IMR-90 (cell line): Measurements from ENCODE around the gene PLA2G4D. TPM values are rescaled to one million over a fixed set of nuclear protein-coding genes. Genes with fewer than 3 reads are reported as not detected.

Experiments used
- ATAC-seq: fragments of 200-7000 bp; cut with Tn5 transposase; 2 replicates; pipeline ENCODE4 v1.9.1; 2020; ENCODE audit warnings: low read depth, mild to moderate bottlenecking, moderate library complexity
- BruUV-seq: library from RNA; stranded (reverse); fragments of 400-500 nt; replicated peaks from 2 replicates; lab custom pipeline; 2021; lab: Mats Ljungman, UMichigan
- CTCF ChIA-PET: fragments of 300-600 bp; formaldehyde crosslinking; extraction: SDS; loops from one replicate; lab custom pipeline; 2021; ENCODE audit warnings: antibody characterized with exemption; lab: Yijun Ruan, JAX
- POLR2A ChIA-PET: fragments of 300-600 bp; sonication (Branson Sonifier 250); formaldehyde crosslinking; loops from one replicate; lab custom pipeline; 2022; ENCODE audit warnings: antibody characterized with exemption; ENCODE audit not compliant: unreplicated experiment; lab: Charles Lee
- DNase-seq: peaks from one replicate; pipeline ENCODE4 v3.0.0; 2013
- H2AFZ ChIP-seq: replicated peaks from 2 replicates; pipeline ENCODE3; 2013; ENCODE audit warnings: low read length, mild to moderate bottlenecking; ENCODE audit not compliant: poor library complexity
- H2AK5ac ChIP-seq: 2 replicates; pipeline ENCODE4 v1.6.1; 2013; ENCODE audit warnings: low read depth, low read length, inconsistent platforms
- H2AK9ac ChIP-seq: replicated peaks from 2 replicates; pipeline ENCODE3; 2013; ENCODE audit warnings: mild to moderate bottlenecking, low read depth, low read length, moderate library complexity; ENCODE audit not compliant: poor library complexity
- H2BK120ac ChIP-seq: 2 replicates; pipeline ENCODE4 v1.6.1; 2013; ENCODE audit warnings: low read depth, low read length, inconsistent platforms
- H2BK15ac ChIP-seq: 3 replicates; pipeline ENCODE4 v1.6.1; 2013; ENCODE audit warnings: low read depth, low read length, inconsistent platforms
- H2BK20ac ChIP-seq: 2 replicates; pipeline ENCODE4 v1.6.1; 2013; ENCODE audit warnings: low read depth, mild to moderate bottlenecking, inconsistent platforms, low read length, moderate library complexity
- H2BK5ac ChIP-seq: 2 replicates; pipeline ENCODE4 v1.6.1; 2013; ENCODE audit warnings: mild to moderate bottlenecking, low read depth, low read length, inconsistent platforms; ENCODE audit not compliant: poor library complexity, severe bottlenecking
- H3K14ac ChIP-seq: replicated peaks from 2 replicates; pipeline ENCODE4 v1.6.1; 2013; ENCODE audit warnings: low read depth, low read length, inconsistent platforms
- H3K18ac ChIP-seq: 2 replicates; pipeline ENCODE4 v1.6.1; 2013; ENCODE audit warnings: low read depth, low read length, control low read depth
- H3K23ac ChIP-seq: 2 replicates; pipeline ENCODE4 v1.6.1; 2013; ENCODE audit warnings: low read depth, low read length, inconsistent platforms
- H3K27ac ChIP-seq: 2 replicates; pipeline ENCODE4 v1.5.1; 2013; ENCODE audit warnings: mild to moderate bottlenecking, control low read depth, low read length; ENCODE audit not compliant: insufficient read depth
- H3K27me3 ChIP-seq: 2 replicates; pipeline ENCODE4 v1.6.1; 2013; ENCODE audit warnings: low read length; ENCODE audit not compliant: control insufficient read depth, insufficient read depth
- H3K36me3 ChIP-seq: 2 replicates; pipeline ENCODE4 v1.6.1; 2013; ENCODE audit warnings: low read length, mixed read lengths; ENCODE audit not compliant: control insufficient read depth, insufficient read depth
- H3K4ac ChIP-seq: 2 replicates; pipeline ENCODE4 v1.6.1; 2013; ENCODE audit warnings: low read depth, low read length, inconsistent platforms
- H3K4me1 ChIP-seq: 2 replicates; pipeline ENCODE4 v1.6.1; 2013; ENCODE audit warnings: low read length, mixed read lengths; ENCODE audit not compliant: control insufficient read depth, insufficient read depth
- H3K4me2 ChIP-seq: 2 replicates; pipeline ENCODE4 v1.6.1; 2013; ENCODE audit warnings: low read depth, mild to moderate bottlenecking, control low read depth, low read length, moderate library complexity
- H3K4me3 ChIP-seq: 2 replicates; pipeline ENCODE4 v1.5.1; 2013; ENCODE audit warnings: low read depth, mild to moderate bottlenecking, control low read depth, low read length, moderate library complexity; ENCODE audit not compliant: insufficient read depth
- H3K56ac ChIP-seq: 2 replicates; pipeline ENCODE4 v1.6.1; 2013; ENCODE audit warnings: low read length, inconsistent platforms; ENCODE audit not compliant: insufficient read depth; ENCODE audit errors: extremely low read depth
- H3K79me1 ChIP-seq, 2 experiments: 2 replicates each; pipeline ENCODE4 v1.6.1; 2013; ENCODE audit warnings: low read length in 2 of 2, inconsistent platforms in 1 of 2, low read depth in 1 of 2
- H3K9ac ChIP-seq: 2 replicates; pipeline ENCODE4 v1.6.1; 2013; ENCODE audit warnings: low read depth, low read length, control low read depth
- H3K9me1 ChIP-seq: 2 replicates; pipeline ENCODE4 v1.6.1; 2013; ENCODE audit warnings: low read length, inconsistent platforms; ENCODE audit not compliant: insufficient read depth
- H3K9me3 ChIP-seq: 2 replicates; pipeline ENCODE4 v1.6.1; 2013; ENCODE audit warnings: low read length; ENCODE audit not compliant: control insufficient read depth, insufficient read depth
- H4K20me1 ChIP-seq: 2 replicates; pipeline ENCODE4 v1.6.1; 2013; ENCODE audit warnings: low read length, inconsistent platforms; ENCODE audit not compliant: insufficient read depth
- H4K5ac ChIP-seq: 2 replicates; pipeline ENCODE4 v1.6.1; 2013; ENCODE audit warnings: mild to moderate bottlenecking, low read depth, low read length, control low read depth
- H4K8ac ChIP-seq, 2 experiments: 2 replicates each; pipeline ENCODE4 v1.6.1; 2013; ENCODE audit warnings: low read depth in 2 of 2, low read length in 2 of 2, control low read depth in 1 of 2, inconsistent platforms in 1 of 2
- H4K91ac ChIP-seq: 2 replicates; pipeline ENCODE4 v1.6.1; 2013; ENCODE audit warnings: low read depth, low read length, inconsistent platforms; ENCODE audit not compliant: insufficient read depth
- BHLHE40 ChIP-seq: fragments of 150-350 bp; IDR thresholded peaks from 2 replicates; pipeline ENCODE4 v1.6.1; 2016; ENCODE audit warnings: mild to moderate bottlenecking, low read depth, low read length
- CEBPB ChIP-seq: IDR thresholded peaks from 2 replicates; pipeline ENCODE4 v1.6.1; 2012; ENCODE audit warnings: low read depth, low read length, improper control_type of control experiment
- CHD1 ChIP-seq: IDR thresholded peaks from 2 replicates; pipeline ENCODE4 v1.6.1; 2012; ENCODE audit warnings: low read depth, low read length, improper control_type of control experiment
- FOS ChIP-seq: fragments of 150-350 bp; IDR thresholded peaks from 2 replicates; pipeline ENCODE4 v1.6.1; 2016; ENCODE audit warnings: low read depth, low read length
- MAFK ChIP-seq: IDR thresholded peaks from 2 replicates; pipeline ENCODE4 v1.6.1; 2012; ENCODE audit warnings: low read depth, low read length, improper control_type of control experiment
- MAZ ChIP-seq: IDR thresholded peaks from 2 replicates; pipeline ENCODE4 v1.6.1; 2012; ENCODE audit warnings: low read depth, mild to moderate bottlenecking, low read length, improper control_type of control experiment, moderate library complexity, borderline replicate concordance
- MXI1 ChIP-seq: IDR thresholded peaks from 2 replicates; pipeline ENCODE4 v1.6.1; 2012; ENCODE audit warnings: low read depth, mild to moderate bottlenecking, low read length, moderate library complexity, borderline replicate concordance
- NFE2L2 ChIP-seq: fragments of 150-350 bp; IDR thresholded peaks from 2 replicates; pipeline ENCODE4 v1.6.1; 2016; ENCODE audit warnings: low read depth, mild to moderate bottlenecking, low read length
- POLR2A ChIP-seq: IDR thresholded peaks from 2 replicates; pipeline ENCODE4 v1.6.1; 2012; ENCODE audit warnings: mild to moderate bottlenecking, low read depth, low read length
- RAD21 ChIP-seq: IDR thresholded peaks from 2 replicates; pipeline ENCODE4 v1.6.1; 2012; ENCODE audit warnings: low read length, improper control_type of control experiment
- RCOR1 ChIP-seq: IDR thresholded peaks from 2 replicates; pipeline ENCODE4 v1.6.1; 2012; ENCODE audit warnings: mild to moderate bottlenecking, low read length, improper control_type of control experiment; ENCODE audit not compliant: insufficient replicate concordance
- RFX5 ChIP-seq: IDR thresholded peaks from 2 replicates; pipeline ENCODE4 v1.8.0; 2012; ENCODE audit warnings: low read depth, mild to moderate bottlenecking, low read length, moderate library complexity
- SMC3 ChIP-seq: fragments of 150-350 bp; IDR thresholded peaks from 2 replicates; pipeline ENCODE4 v1.6.1; 2016; ENCODE audit warnings: low read depth, mild to moderate bottlenecking, antibody characterized with exemption, low read length, moderate library complexity
- WGBS, 2 experiments: methylation state at CpG; one replicate each; pipeline versions ENCODE4 v1.1.5 to v1.1.7; 2013; ENCODE audit warnings: missing lambda C conversion rate in 2 of 2; ENCODE audit not compliant: insufficient read length in 1 of 2; ENCODE audit errors: extremely low coverage in 2 of 2; 5-methylcytosine and 5-hydroxymethylcytosine counted together
- dilution Hi-C: fragments of 300-500 bp; cut with HindIII; formaldehyde crosslinking; loops from one replicate; pipeline ENCODE4 v1.14.3; 2018; ENCODE audit warnings: low sequenced_read_pairs; ENCODE audit not compliant: unreplicated experiment
- in situ Hi-C: fragments of 300-500 bp; cut with MboI; formaldehyde crosslinking; loops from 3 replicates; pipeline ENCODE4 v1.14.3; 2019; ENCODE audit warnings: low sequenced_read_pairs, inconsistent platforms, mixed read lengths
- intact Hi-C: fragments of 100-400 bp; cut with micrococcal nuclease; formaldehyde crosslinking; loops from 2 replicates; pipeline ENCODE4 v1.10.0; 2022
- polyA plus RNA-seq, 3 experiments: library from polyadenylated mRNA; depleted of rRNA; stranded (reverse); fragments of >200 nt; gene quantifications; 2 replicates each; pipeline ENCODE4 v1.2.3, GENCODE V29; 2012; ENCODE audit warnings: low replicate concordance in 1 of 3
- total RNA-seq: library from RNA; depleted of rRNA; stranded (reverse); fragments of >200 nt; gene quantifications from 2 replicates; pipeline ENCODE4 v1.2.3, GENCODE V29; 2012
- TF ChIP-seq, protein P1 (sequence below): conservative IDR thresholded peaks from 2 replicates; pipeline ENCODE4 v1.5.1; 2012; ENCODE audit warnings: mild to moderate bottlenecking, low read depth, low read length, improper control_type of control experiment
- TF ChIP-seq, protein P2 (sequence below): fragments of 150-350 bp; IDR thresholded peaks from 2 replicates; pipeline ENCODE4 v1.6.1; 2017; ENCODE audit warnings: mild to moderate bottlenecking, antibody characterized with exemption, low read length, low read depth
- TF ChIP-seq, protein P3 (sequence below): fragments of 150-350 bp; IDR thresholded peaks from 2 replicates; pipeline ENCODE4 v1.6.1; 2016; ENCODE audit warnings: low read depth, mild to moderate bottlenecking, low read length, moderate library complexity, borderline replicate concordance

Gene PLA2G4D
- total and polyA plus RNA-seq, 2 of the 4 experiments (the other 2 are of a cell fraction) = not detected

DNA sequence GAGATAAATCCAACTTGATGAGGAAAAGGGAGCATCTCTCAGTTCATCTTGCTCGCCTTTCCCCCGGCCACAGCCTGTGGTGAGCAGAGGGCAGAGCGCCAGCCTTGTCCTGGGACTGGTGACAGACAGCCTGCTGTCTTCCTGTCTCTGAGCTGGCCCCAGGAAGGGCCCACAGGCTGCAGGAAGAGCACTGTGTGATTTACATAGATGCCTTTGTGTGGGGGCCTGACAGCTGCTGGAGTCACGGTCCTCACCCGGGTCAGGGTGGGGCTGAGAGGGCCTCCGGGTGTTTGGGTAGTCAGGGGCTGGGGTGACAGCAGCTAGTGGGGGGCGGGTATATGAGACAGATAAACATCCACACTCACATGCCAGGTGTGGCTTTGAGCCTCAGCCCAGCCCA, 29.3 kb downstream of the PLA2G4D start:
- no peaks in the 10 kb centered on the region for H3K79me1 ChIP-seq
- no peak overlapping the region for H3K9ac ChIP-seq
- H3K23ac ChIP-seq = no peak overlapping the region
- POLR2A ChIA-PET = no interaction called here
- H3K18ac ChIP-seq = no peak overlapping the region
- no peaks in the 10 kb centered on the region; the same call in 1 of the 2 replicates for H3K9me1 ChIP-seq
- 0 out of 2 replicates have a peak, but pooled peaks cover 2% of the 10 kb centered on the region for H3K4me1 ChIP-seq
- in situ Hi-C loops (no loop called here), intact Hi-C loops (no loop called here), dilution Hi-C loops (no loop called here)
- no peak overlapping the region for H3K4ac ChIP-seq
- DNase-seq (no peak), ATAC-seq (no peak)
- H4K91ac ChIP-seq = no peak overlapping the region
- H2BK15ac ChIP-seq = no peak overlapping the region
- H2BK5ac ChIP-seq = no peak overlapping the region
- H3K4me3 ChIP-seq = no peak overlapping the region
- no peak overlapping the region for H2AFZ ChIP-seq
- no peak overlapping the region for H3K27ac ChIP-seq
- H4K20me1 ChIP-seq = no peaks in the 10 kb centered on the region
- H3K9me3 ChIP-seq = peaks cover 1% of the 10 kb centered on the region; the same call in 1 of the 2 replicates
- peaks cover 57% of the 10 kb centered on the region for H3K27me3 ChIP-seq
- H3K4me2 ChIP-seq = no peak overlapping the region
- H2AK5ac ChIP-seq = no peak overlapping the region
- no peak overlapping the region for H4K5ac ChIP-seq
- no TSS peak for BruUV-seq
- CTCF ChIA-PET = no interaction called here
- H2BK120ac ChIP-seq = no peak overlapping the region
- no peak overlapping the region for H4K8ac ChIP-seq
- H2BK20ac ChIP-seq = no peak overlapping the region
- H3K56ac ChIP-seq = no peak overlapping the region
- TF ChIP-seq, protein P1, sequence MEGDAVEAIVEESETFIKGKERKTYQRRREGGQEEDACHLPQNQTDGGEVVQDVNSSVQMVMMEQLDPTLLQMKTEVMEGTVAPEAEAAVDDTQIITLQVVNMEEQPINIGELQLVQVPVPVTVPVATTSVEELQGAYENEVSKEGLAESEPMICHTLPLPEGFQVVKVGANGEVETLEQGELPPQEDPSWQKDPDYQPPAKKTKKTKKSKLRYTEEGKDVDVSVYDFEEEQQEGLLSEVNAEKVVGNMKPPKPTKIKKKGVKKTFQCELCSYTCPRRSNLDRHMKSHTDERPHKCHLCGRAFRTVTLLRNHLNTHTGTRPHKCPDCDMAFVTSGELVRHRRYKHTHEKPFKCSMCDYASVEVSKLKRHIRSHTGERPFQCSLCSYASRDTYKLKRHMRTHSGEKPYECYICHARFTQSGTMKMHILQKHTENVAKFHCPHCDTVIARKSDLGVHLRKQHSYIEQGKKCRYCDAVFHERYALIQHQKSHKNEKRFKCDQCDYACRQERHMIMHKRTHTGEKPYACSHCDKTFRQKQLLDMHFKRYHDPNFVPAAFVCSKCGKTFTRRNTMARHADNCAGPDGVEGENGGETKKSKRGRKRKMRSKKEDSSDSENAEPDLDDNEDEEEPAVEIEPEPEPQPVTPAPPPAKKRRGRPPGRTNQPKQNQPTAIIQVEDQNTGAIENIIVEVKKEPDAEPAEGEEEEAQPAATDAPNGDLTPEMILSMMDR = no peak
- TF ChIP-seq, protein P2, sequence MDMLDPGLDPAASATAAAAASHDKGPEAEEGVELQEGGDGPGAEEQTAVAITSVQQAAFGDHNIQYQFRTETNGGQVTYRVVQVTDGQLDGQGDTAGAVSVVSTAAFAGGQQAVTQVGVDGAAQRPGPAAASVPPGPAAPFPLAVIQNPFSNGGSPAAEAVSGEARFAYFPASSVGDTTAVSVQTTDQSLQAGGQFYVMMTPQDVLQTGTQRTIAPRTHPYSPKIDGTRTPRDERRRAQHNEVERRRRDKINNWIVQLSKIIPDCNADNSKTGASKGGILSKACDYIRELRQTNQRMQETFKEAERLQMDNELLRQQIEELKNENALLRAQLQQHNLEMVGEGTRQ = no peak
- no peak for TF ChIP-seq MAZ
- TF ChIP-seq MXI1 = no peak
- TF ChIP-seq SMC3 = no peak
- no peak for TF ChIP-seq POLR2A
- TF ChIP-seq CEBPB = no peak
- TF ChIP-seq NFE2L2 = no peak
- TF ChIP-seq, protein P3, sequence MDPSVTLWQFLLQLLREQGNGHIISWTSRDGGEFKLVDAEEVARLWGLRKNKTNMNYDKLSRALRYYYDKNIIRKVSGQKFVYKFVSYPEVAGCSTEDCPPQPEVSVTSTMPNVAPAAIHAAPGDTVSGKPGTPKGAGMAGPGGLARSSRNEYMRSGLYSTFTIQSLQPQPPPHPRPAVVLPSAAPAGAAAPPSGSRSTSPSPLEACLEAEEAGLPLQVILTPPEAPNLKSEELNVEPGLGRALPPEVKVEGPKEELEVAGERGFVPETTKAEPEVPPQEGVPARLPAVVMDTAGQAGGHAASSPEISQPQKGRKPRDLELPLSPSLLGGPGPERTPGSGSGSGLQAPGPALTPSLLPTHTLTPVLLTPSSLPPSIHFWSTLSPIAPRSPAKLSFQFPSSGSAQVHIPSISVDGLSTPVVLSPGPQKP = no peak
- TF ChIP-seq CHD1 = no peak
- TF ChIP-seq RCOR1 = no peak
- no peak for TF ChIP-seq BHLHE40
- no peak for TF ChIP-seq RAD21
- TF ChIP-seq RFX5 = no peak
- no peak for TF ChIP-seq FOS
- TF ChIP-seq MAFK = no peak
- H3K36me3 ChIP-seq = no peaks in the 10 kb centered on the region
- H3K14ac ChIP-seq = no peak overlapping the region
- H2AK9ac ChIP-seq = no peak overlapping the region
- WGBS, 2 experiments = 24% methylated on average over 3 of the region's 7 CpGs; no CpG with 5 or more reads in 1 of the 2 experiments
